NCI-H345 (cell line): ENCODE results near the gene CCDC201.
"Not testable (repeated sequence)": the region's sequence is repeated elsewhere in the genome, so short reads cannot be mapped to it uniquely, and the experiment has no call there.

Experiments
- DNase-seq: peaks from one replicate; lab custom pipeline; 2025; lab: John Stamatoyannopoulos, UW

CCDC201 gene

GRCh38 chr7:45817016-45817415, 55.9 kb downstream of the CCDC201 start:
- not testable (repeated sequence) for DNase-seq

GRCh38 chr7:45814216-45815118, 58.4 kb downstream of the CCDC201 start:
- DNase-seq: not testable (repeated sequence)

- not testable (repeated sequence) for DNase-seq
Measured at GRCh38 chr7:45813771-45814170, 59.1 kb downstream of the CCDC201 start.

GRCh38 chr7:45812946-45813345, 59.9 kb downstream of the CCDC201 start:
- no peak for DNase-seq

- not testable (repeated sequence) for DNase-seq
Measured at GRCh38 chr7:45811652-45812234, 61.1 kb downstream of the CCDC201 start.

- DNase-seq: not testable (repeated sequence)
Measured at GRCh38 chr7:45810451-45811005, 62.4 kb downstream of the CCDC201 start.
